HepG2 (cell line): Measurements from ENCODE around the gene CTNNBL1. TPM values are rescaled to one million over a fixed set of nuclear protein-coding genes. Genes with fewer than 3 reads are reported as not detected.
"Not testable (repeated sequence)": the region's sequence is repeated elsewhere in the genome, so short reads cannot be mapped to it uniquely, and the experiment has no call there.

Source experiments
- ATAC-seq: fragments of 200-7000 bp; cut with Tn5 transposase; 3 replicates; pipeline ENCODE4 v1.9.1; 2020; ENCODE audit warnings: mild to moderate bottlenecking, moderate library complexity
- BruUV-seq: library from RNA; stranded (reverse); fragments of 400-500 nt; replicated peaks from 2 replicates; lab custom pipeline; 2021; lab: Mats Ljungman, UMichigan
- CTCF ChIA-PET: fragments of 300-600 bp; formaldehyde crosslinking; extraction: SDS; loops from one replicate; lab custom pipeline; 2021; ENCODE audit warnings: low total read pairs, inconsistent platforms, low intra/inter-chr PET ratio; lab: Yijun Ruan, JAX
- POLR2A ChIA-PET: fragments of 350-600 bp; sonication (Branson Sonifier 250); formaldehyde crosslinking; loops from one replicate; lab custom pipeline; 2020; ENCODE audit warnings: antibody characterized with exemption, inconsistent platforms; lab: Yijun Ruan, JAX
- DNase-seq: peaks from one replicate; pipeline ENCODE4 v3.0.0-alpha.2; 2015; ENCODE audit warnings: low spot score
- FAIRE-seq: peaks from 3 replicates; lab custom pipeline; 2011; peaks lifted over from hg19 to GRCh38; lab: Jason Lieb, UNC
- H2AFZ ChIP-seq: one replicate; pipeline ENCODE4 v1.6.1; 2011; ENCODE audit warnings: low read length, inconsistent platforms
- H3K27ac ChIP-seq: fragments of 300-600 bp; 3 replicates; pipeline ENCODE4 v1.8.0; 2011; ENCODE audit warnings: mixed run types, mild to moderate bottlenecking, mixed read lengths, low read length, inconsistent platforms; ENCODE audit not compliant: insufficient read depth; ENCODE audit errors: extremely low read length
- H3K27me3 ChIP-seq, 2 experiments: fragments of 200-600 bp in 1 of 2; 2 replicates in 1 of 2; 3 replicates in 1 of 2; pipeline versions ENCODE4 v1.6.0 to v1.8.0; 2011; ENCODE audit warnings: low read length in 2 of 2, mild to moderate bottlenecking in 2 of 2, moderate library complexity in 2 of 2, inconsistent platforms in 1 of 2; ENCODE audit not compliant: insufficient read depth in 2 of 2, control insufficient read depth in 1 of 2
- H3K36me3 ChIP-seq, 2 experiments: fragments of 200-600 bp in 1 of 2; replicated peaks in 1 of 2; 2 replicates in 1 of 2; 3 replicates in 1 of 2; pipeline versions ENCODE4 v1.5.1 to v1.8.0; 2011; ENCODE audit warnings: low read length in 2 of 2, inconsistent platforms in 1 of 2; ENCODE audit not compliant: insufficient read depth in 2 of 2, control insufficient read depth in 1 of 2
- H3K4me1 ChIP-seq: 2 replicates; pipeline ENCODE4 v1.5.1; 2012; ENCODE audit warnings: low read length, inconsistent platforms; ENCODE audit not compliant: insufficient read depth
- H3K4me2 ChIP-seq: 2 replicates; pipeline ENCODE4 v1.6.0; 2011; ENCODE audit warnings: low read depth, low read length, inconsistent platforms
- H3K4me3 ChIP-seq, 3 experiments: fragments of 200-600 bp in 1 of 3; sonication (generic), shearing (Covaris generic) in 1 of 3; replicated peaks in 1 of 3; 2 replicates each; pipeline ENCODE4 v1.5.1; 2011 to 2016; ENCODE audit warnings: low read length in 3 of 3, inconsistent platforms in 2 of 3, low read depth in 2 of 3, mild to moderate bottlenecking in 2 of 3, control low read depth in 1 of 3, mixed read lengths in 1 of 3; ENCODE audit not compliant: insufficient read depth in 1 of 3
- H3K79me2 ChIP-seq: one replicate; pipeline ENCODE4 v1.6.1; 2011; ENCODE audit warnings: low read length, inconsistent platforms; ENCODE audit not compliant: insufficient read depth
- H3K9ac ChIP-seq: 2 replicates; pipeline ENCODE4 v1.6.0; 2011; ENCODE audit warnings: mild to moderate bottlenecking, low read depth, low read length, inconsistent platforms; ENCODE audit not compliant: insufficient read depth
- H3K9me3 ChIP-seq: 2 replicates; pipeline ENCODE4 v1.5.1; 2012; ENCODE audit warnings: mild to moderate bottlenecking, low read length
- H4K20me1 ChIP-seq: 2 replicates; pipeline ENCODE4 v1.6.0; 2011; ENCODE audit warnings: inconsistent platforms, mild to moderate bottlenecking, low read length, moderate library complexity; ENCODE audit not compliant: insufficient read depth
- ADNP ChIP-seq: sonication (generic); formaldehyde crosslinking; IDR thresholded peaks from 2 replicates; pipeline ENCODE4 v1.4.0; 2020; ENCODE audit warnings: missing genetic modification reagents
- CREB3 ChIP-seq: sonication (generic); formaldehyde crosslinking; IDR thresholded peaks from 2 replicates; pipeline ENCODE4 v1.5.0; 2020; ENCODE audit warnings: missing genetic modification reagents
- EHMT2 ChIP-seq: fragments of 200-600 bp; sonication (generic); IDR thresholded peaks from 2 replicates; pipeline ENCODE4 v1.7.0; 2017; ENCODE audit warnings: antibody characterized with exemption, low read depth, low read length, borderline replicate concordance
- NFYC ChIP-seq: IDR thresholded peaks from 2 replicates; pipeline ENCODE4 v1.6.1; 2016; ENCODE audit warnings: missing genetic modification reagents, missing compliant biosample characterization
- NPAS2 ChIP-seq: sonication (generic); formaldehyde crosslinking; IDR thresholded peaks from 2 replicates; pipeline ENCODE4 v1.8.0; 2022; ENCODE audit warnings: mild to moderate bottlenecking, missing genetic modification reagents, borderline replicate concordance
- TEF ChIP-seq: sonication (generic); formaldehyde crosslinking; IDR thresholded peaks from 2 replicates; pipeline ENCODE4 v1.5.0; 2020; ENCODE audit warnings: missing genetic modification reagents
- ZNF180 ChIP-seq: sonication (generic); formaldehyde crosslinking; IDR thresholded peaks from 2 replicates; pipeline ENCODE4 v1.4.0; 2020; ENCODE audit warnings: low read depth, missing genetic modification reagents, borderline replicate concordance
- WGBS: methylation state at CpG from one replicate; pipeline ENCODE4 v1.1.6; 2017; ENCODE audit warnings: low lambda C conversion rate; 5-methylcytosine and 5-hydroxymethylcytosine counted together
- in situ Hi-C: cut with HindIII; loops from 2 replicates; pipeline ENCODE4 v1.10.0; 2017; ENCODE audit warnings: low pct_unique_long_range_greater_than_20kb; ENCODE audit not compliant: extremely low pct_ligation_motif_present
- intact Hi-C: fragments of 100-400 bp; cut with micrococcal nuclease; formaldehyde crosslinking; loops from one replicate; pipeline ENCODE4 v1.10.0; 2022; ENCODE audit not compliant: unreplicated experiment
- polyA plus RNA-seq, 8 experiments: library from polyadenylated mRNA; depleted of rRNA in 3 of 8; stranded (reverse) in 7 of 8; unstranded in 1 of 8; fragments of >200 nt; fragmentation: Illumina TruSeq in 4 of 8; extraction: Trizol in 4 of 8; gene quantifications; 2 replicates each; pipeline versions ENCODE4 v1.2.1 to v1.2.3, GENCODE V29; 2011 to 2016; ENCODE audit warnings: low read depth in 4 of 8, missing spikeins in 1 of 8, mixed read lengths in 1 of 8; ENCODE audit not compliant: insufficient read depth in 1 of 8
- total RNA-seq, 5 experiments: library from RNA; depleted of rRNA; stranded (reverse); fragments of >200 nt; fragmentation: Illumina TruSeq; extraction: Trizol; gene quantifications; 2 replicates each; pipeline ENCODE4 v1.2.3, GENCODE V29; 2016; ENCODE audit warnings: low read depth in 1 of 5

Gene CTNNBL1
- total and polyA plus RNA-seq, 2 of the 13 experiments (the other 11 are each of a cell fraction or from before 2014, with no cell fraction given) = 49.3 to 94.6 TPM

GRCh38 chr20:37677969-37678861, 15.6 kb upstream of the CTNNBL1 start (continued):
- TF ChIP-seq TEF (CRISPR knock-in tag) (no peak), ZNF180 (CRISPR knock-in tag) (no peak), CREB3 (CRISPR knock-in tag) (no peak), ADNP (CRISPR knock-in tag) (0 out of 2 replicates have a peak, but pooled peaks have one; percentile 84), EHMT2 (no peak), NFYC (CRISPR knock-in tag) (no peak), NPAS2 (no peak)

GRCh38 chr20:37679751-37680150, 14.1 kb upstream of the CTNNBL1 start:
- ATAC-seq, H3K79me2 ChIP-seq, H3K4me2 ChIP-seq, CTCF ChIA-PET, DNase-seq, H3K36me3 ChIP-seq, H4K20me1 ChIP-seq, FAIRE-seq, H3K9ac ChIP-seq, H3K4me3 ChIP-seq, H3K27me3 ChIP-seq, H2AFZ ChIP-seq, in situ Hi-C loops, POLR2A ChIA-PET, H3K27ac ChIP-seq, BruUV-seq, H3K9me3 ChIP-seq, intact Hi-C loops: not testable (repeated sequence)
- peaks cover 51% of the 10 kb centered on the region for H3K4me1 ChIP-seq
- 31% methylated on average over 4 of the region's 4 CpGs for WGBS
